IPS DF 4.7 (cell line): ENCODE results near the gene RASSF10.

Experiments
- DNase-seq: peaks from one replicate; pipeline ENCODE4 v3.0.0-alpha.2; 2013; ENCODE audit warnings: low spot score; ENCODE audit errors: extremely low read depth

The RASSF10 gene

DNA sequence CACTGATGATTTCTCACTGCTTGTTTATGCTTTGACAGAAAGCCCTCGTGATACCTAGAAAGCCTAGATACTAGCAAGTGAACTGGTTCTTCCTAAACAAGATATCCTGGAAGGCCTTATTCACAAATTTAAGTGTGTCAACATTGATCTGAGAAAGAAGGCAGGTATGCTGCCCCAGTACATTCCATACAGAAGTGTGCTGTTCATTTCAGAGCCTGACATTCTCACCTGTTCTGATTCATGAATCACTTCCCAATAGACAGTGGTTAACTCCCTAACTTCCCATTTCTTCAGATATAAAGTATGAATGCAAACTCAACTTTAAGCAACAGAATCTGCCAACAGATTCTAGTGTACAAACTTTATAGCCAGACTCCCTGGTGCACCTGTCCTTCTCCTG is 15.5 kb upstream of the RASSF10 start:
- no peak for DNase-seq

- no peak for DNase-seq
These were observed 14.6 kb upstream of the RASSF10 start for GRCh38 chr11:12994476-12994875.

GRCh38 chr11:12995188-12995587 is 13.9 kb upstream of the RASSF10 start:
- DNase-seq, result no peak

DNA sequence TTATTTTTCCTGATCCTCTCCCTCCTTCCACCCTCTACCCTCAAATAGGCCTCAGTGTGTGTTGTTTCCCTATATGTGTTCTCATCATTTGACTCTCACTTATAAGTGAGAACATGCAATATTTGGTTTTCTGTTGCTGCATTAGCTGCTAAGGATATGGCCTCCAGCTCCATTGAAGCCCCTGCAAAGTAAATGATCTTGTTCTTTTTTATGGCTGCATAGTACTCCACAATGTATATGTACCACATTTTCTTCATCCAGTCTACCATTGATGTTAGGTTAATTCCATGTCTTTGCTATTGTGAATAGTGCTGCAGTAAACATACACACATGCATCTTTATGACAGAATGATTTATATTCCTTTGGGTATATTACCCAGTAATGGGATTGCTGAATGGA is 13.3 kb upstream of the RASSF10 start:
- no peak for DNase-seq

- no peak for DNase-seq
These were observed 11.9 kb upstream of the RASSF10 start for GRCh38 chr11:12997168-12997567.

DNA sequence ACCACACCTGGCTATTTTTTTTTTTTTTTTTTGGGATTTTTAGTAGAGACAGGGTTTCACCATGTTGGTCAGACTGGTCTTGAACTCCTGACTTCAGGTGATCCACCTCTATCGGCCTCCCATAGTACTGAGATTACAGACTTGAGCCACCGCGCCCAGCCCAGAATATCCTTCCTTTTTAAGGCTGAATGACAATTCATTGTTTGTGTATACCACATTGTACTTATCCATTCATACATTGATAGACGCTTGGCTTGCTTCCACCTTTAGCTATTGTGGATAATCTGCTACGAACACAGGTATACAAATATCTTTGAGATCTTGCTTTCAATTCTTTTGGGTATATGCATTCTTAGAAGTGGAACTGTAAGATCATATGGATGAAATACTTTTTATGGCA is 10.8 kb upstream of the RASSF10 start:
- DNase-seq, result no peak

GRCh38 chr11:12999597-12999996 is 9.5 kb upstream of the RASSF10 start:
- DNase-seq, result no peak

- DNase-seq, result no peak
These were observed 9.0 kb upstream of the RASSF10 start for GRCh38 chr11:13000116-13000515.

DNA sequence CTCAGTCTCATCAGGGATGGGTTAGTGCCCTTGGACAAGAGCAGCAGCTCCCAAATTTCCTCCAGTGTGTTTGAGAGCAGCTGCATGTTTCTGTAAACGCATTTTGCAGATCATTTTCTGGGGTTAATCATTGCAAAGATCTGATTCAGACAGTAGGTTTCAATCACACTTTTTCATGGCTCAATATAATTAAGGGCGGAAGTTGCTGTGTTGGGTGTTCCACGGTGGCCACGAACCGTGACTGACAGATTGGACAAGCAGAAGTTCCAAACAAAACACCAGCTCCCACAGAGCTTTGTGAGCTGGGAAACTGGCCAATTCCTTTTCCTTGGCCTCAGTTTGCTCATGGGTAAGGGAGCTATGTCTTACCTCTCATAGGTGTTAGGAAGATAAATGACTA is 8.4 kb upstream of the RASSF10 start:
- no peak for DNase-seq

DNA sequence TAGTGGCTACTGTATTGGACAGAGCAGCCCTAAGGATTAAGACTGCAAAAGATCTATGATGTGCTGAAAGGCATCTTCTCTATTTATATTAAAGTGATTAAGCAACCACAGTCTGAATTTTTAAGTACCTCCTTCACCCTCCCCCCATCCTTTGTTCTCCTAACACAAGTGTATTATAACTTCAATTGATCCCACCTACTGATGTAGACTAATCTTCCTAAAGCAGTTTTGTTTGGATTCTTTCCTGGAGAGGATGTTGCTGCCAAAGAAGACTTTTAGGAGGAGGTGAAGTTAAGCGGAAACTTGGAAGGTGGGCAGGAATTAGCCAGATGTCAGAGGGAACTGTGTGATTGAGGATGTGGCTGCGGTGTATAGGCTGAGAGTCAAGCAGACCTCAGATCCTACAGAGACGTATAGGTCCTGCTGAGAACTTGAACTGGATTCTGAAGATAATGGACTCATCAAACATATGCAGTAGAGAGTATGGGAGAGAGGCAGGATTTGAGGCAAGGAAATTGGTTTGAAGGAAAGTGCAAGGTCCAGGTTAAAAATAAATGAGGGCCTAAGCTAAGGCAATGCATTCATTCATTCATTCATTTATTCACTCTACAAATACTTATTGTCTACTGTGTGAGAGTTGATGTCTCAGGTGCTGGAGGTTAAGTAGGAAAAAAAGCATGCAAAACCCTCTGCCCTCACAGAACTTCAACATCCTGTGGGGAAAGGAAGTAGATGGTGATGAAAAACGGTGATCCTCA is 5.2 kb upstream of the RASSF10 start:
- DNase-seq, result no peak

DNA sequence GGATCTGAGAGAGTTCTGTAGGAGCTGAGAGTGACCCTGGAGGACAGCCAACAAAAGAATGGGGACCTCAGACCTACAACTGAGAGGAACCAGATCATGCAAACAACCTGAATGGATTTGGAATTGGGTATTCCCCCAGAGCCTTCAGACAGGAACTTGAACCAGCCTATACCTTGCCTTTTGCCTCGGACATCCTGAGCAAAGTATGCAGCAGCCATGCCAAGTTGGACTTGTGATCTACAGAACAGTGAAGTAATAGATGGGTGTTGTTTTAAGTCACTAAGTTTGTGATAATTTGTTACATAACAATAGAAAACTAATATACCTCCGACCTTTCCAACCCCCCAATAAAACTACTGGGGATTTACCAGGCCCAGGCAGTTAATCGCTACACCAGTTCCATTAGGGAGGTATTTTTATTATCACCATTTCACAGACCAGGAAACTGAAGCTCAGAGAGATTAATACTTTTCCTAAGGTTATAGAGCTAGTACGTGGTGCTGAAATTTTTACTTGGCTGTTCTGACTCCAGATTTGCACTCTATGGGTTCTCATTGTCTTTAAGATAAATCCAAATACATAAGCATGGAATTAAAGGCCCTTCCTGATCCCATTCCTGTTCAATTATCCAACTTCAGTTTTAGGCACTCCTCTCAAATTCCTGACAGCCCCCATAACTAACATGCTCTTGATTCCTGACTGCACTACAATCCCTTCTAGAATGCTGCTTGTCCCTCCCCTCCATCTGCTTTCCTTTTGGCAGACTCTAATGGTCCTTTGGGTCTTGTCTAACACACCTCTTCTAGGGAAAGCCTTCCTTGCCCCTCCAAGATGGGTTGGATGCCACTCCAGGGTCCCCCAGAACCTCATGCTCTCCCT is 1.7 kb upstream of the RASSF10 start:
- DNase-seq, result no peak

- DNase-seq, result no peak
These were observed 1.1 kb upstream of the RASSF10 start for GRCh38 chr11:13008061-13008435.

DNA sequence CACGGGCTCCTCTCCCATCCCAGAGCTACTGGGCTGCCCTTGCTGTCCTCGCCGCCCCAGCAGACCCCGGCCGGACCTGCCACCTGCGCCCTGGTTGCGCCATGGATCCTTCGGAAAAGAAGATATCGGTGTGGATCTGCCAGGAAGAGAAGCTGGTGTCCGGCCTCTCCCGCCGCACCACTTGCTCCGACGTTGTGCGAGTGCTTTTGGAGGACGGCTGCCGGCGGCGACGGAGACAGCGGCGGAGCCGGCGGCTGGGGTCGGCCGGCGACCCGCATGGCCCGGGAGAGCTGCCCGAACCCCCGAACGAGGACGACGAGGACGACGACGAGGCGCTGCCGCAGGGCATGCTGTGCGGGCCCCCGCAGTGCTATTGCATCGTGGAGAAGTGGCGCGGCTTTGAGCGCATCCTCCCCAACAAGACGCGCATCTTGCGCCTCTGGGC is 382 bp downstream of the RASSF10 start:
- no peak for DNase-seq

- no peak for DNase-seq
These were observed 1.0 kb downstream of the RASSF10 start for GRCh38 chr11:13009921-13010748.

DNA sequence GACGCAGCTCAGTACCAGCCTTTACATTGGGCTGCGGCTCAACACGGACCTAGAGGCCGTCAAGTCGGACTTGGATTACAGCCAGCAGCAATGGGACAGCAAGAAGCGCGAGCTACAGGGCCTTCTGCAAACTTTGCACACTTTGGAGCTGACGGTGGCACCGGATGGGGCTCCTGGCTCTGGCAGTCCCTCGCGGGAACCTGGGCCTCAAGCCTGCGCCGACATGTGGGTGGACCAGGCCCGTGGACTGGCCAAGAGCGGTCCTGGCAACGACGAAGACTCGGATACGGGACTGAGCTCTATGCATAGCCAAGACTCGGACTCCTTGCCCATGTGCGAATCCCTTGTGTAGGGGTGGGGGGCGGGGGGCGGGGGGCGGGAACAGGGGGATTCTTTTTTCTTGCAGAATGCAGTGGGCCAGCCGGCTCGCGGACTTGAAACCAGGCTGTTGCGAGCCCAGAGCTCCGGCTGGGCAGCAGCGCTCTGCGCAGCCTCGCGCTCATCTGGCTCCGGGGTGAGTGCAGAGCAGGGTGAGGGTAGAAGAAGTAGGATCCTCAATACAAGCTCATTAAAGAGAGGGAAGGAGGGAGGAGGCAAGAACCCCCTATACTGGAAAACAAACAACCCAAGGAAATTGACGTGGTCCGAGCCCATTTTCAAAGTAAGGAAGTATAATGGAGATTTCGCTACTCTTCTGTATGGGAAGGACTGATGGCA is 1.8 kb downstream of the RASSF10 start:
- DNase-seq, result no peak

GRCh38 chr11:13011466-13012055 is 2.4 kb downstream of the RASSF10 start:
- no peak for DNase-seq

DNA sequence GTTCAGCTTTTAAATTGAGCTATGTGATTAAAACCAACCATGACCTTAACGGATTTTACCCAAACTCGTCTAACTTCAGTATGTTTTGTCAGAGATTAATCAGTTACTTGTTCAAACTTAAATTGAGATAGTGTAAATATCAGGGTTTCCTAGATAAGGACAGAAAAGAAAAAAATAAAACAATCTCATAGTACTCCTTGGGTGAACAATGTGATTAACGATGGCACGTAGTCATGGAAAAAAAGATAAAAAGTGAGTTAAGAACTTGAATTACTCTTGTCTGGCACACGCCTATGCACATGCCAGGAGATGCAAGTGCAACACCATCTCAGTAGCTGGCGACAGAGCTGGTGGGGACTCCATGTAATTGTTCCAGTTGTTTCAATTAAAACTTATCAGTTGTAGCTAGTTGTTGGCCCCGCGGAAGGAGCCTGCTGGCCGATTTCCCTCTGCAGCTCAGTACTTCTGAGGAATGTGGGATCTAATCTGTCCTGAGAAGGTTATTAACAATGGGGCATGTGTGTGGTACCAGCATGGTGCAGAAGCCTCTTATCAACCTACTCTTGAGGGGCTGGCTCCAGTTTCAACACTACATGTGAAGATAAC is 3.0 kb downstream of the RASSF10 start:
- no peak for DNase-seq

DNA sequence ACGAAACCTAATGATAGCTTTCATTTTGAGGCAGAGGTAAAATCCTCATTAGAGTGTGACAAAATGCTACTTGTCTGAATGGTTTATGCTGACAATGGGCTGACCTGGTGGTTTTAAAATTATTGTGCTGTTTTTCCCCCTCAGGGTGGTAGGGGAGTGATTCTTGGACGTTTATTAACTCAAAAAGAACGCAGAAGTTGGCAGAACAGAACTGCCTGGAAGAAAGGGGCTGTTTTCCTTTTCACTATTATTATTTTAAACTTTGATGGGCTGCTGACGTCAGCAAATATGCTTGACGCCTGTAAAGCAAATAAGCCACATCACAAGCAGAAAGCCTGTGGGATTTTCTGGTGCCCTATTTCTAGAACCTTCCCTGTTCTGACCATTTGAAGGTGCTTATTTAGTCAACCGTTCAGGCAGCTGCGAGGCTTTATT is 4.0 kb downstream of the RASSF10 start:
- DNase-seq, result no peak

DNA sequence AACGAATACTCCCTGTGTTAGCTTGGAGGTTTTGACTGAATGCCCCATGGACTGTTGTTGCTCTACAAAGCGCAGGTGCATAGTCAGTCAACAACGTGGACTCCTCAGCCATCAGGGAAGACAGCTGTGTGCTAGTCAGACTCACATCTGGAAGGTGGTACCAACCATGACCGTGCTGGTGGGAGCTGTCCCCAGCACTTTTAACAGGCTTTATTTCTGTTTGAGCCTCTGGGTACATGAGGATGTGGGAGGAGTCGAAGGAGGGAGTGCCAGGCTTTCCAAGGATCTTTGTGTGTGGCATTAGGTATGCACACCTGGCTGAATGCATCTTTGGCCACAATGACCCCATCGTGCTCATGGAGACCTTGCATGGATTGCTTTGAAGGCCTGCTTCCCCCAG is 6.6 kb downstream of the RASSF10 start:
- no peak for DNase-seq

DNA sequence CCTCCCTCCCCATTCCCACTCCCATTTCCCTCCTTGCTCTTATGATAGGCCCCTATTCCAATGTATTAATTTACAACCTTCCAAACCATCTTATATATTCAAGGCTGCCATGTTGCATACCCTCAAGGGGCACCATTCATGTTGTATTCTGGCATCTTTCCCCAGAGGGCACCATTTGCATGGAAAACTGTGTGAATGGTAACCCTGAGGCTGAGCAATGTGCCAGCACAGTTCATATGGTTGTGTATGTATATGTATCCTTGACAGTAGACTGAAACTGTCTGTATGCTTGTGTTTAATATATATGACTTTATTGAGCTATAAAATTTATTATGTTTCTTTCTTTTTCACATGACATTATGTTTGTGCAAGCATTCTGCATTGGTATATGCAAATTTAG is 7.3 kb downstream of the RASSF10 start:
- DNase-seq, result no peak
